ENCODE data around the gene HBS1L. TPM values are rescaled to one million over a fixed set of nuclear protein-coding genes. Genes with fewer than 3 reads are reported as not detected.

HBS1L gene
- total and polyA plus RNA-seq, 10 of the 15 experiments (the other 5 are each of a cell fraction or from before 2014, with no cell fraction given): 58.7 to 142 (median 78.8) TPM

DNA sequence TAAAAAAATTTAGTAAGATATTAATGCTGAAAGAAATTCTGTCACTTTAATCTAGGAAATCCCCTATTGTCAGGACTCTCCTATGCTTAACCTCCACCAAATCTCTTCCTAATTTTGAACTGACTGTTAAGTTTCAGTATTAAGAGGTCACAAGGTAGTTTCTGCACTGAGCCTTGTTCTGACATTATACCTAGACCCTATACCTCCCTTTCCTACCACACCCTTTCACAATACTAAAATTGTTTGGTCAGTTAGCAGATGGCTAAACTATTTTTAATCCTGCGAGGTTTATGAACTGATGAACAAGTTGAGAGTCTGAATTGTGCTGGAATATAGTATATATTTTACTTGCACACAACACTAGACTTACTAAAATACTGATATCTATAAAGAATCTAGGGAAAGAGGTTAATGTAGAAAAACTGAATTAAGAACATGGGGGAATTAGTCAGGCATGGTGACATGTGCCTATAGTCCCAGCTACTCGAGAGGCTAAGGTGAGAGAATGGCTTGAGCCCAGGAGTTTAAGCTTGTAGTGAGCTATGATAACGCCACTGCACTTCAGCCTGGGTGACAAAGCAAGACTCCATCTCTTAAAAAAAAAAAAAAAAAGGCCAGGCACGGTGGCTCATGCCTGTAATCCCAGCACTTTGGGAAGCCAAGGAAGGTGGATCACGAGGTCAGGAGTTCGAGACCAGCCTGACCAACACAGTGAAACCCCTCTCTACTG is 51.5 kb downstream of the HBS1L start (continued):
- no peak for TF ChIP-seq LARP7 (IDR thresholded peaks at IDR 0.05)
- TF ChIP-seq ZNF217 (IDR thresholded peaks at IDR 0.05): peak; percentile 22; the same call in 1 of the 2 replicates
- no peak for TF ChIP-seq NFYB (IDR thresholded peaks at IDR 0.05; ENCODE audit: insufficient read depth, low read depth, low read length)
- no peak for TF ChIP-seq TCF7 (IDR thresholded peaks at IDR 0.05; ENCODE audit: borderline replicate concordance)
- TF ChIP-seq, protein P1, sequence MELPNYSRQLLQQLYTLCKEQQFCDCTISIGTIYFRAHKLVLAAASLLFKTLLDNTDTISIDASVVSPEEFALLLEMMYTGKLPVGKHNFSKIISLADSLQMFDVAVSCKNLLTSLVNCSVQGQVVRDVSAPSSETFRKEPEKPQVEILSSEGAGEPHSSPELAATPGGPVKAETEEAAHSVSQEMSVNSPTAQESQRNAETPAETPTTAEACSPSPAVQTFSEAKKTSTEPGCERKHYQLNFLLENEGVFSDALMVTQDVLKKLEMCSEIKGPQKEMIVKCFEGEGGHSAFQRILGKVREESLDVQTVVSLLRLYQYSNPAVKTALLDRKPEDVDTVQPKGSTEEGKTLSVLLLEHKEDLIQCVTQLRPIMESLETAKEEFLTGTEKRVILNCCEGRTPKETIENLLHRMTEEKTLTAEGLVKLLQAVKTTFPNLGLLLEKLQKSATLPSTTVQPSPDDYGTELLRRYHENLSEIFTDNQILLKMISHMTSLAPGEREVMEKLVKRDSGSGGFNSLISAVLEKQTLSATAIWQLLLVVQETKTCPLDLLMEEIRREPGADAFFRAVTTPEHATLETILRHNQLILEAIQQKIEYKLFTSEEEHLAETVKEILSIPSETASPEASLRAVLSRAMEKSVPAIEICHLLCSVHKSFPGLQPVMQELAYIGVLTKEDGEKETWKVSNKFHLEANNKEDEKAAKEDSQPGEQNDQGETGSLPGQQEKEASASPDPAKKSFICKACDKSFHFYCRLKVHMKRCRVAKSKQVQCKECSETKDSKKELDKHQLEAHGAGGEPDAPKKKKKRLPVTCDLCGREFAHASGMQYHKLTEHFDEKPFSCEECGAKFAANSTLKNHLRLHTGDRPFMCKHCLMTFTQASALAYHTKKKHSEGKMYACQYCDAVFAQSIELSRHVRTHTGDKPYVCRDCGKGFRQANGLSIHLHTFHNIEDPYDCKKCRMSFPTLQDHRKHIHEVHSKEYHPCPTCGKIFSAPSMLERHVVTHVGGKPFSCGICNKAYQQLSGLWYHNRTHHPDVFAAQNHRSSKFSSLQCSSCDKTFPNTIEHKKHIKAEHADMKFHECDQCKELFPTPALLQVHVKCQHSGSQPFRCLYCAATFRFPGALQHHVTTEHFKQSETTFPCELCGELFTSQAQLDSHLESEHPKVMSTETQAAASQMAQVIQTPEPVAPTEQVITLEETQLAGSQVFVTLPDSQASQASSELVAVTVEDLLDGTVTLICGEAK (IDR thresholded peaks at IDR 0.05; ENCODE audit: borderline replicate concordance): no peak
- TF ChIP-seq CHD4 (IDR thresholded peaks at IDR 0.05): no peak
- no peak for TF ChIP-seq SP1 (IDR thresholded peaks at IDR 0.05; ENCODE audit: low read depth, low read length)
- no peak for TF ChIP-seq RBBP5 (conservative IDR thresholded peaks at IDR 0.05)
- TF ChIP-seq ZNF274 (IDR thresholded peaks at IDR 0.05; ENCODE audit: insufficient read depth, insufficient read length): no peak
- TF ChIP-seq NR2C1 (IDR thresholded peaks at IDR 0.05): peak; percentile 48; the same call in 1 of the 2 replicates
- TF ChIP-seq SPI1 (IDR thresholded peaks at IDR 0.05; ENCODE audit: borderline replicate concordance, insufficient read depth, low read depth, low read length): no peak
- TF ChIP-seq FOS (IDR thresholded peaks at IDR 0.05; ENCODE audit: borderline replicate concordance, extremely low read depth, insufficient read length): no peak
- no peak for TF ChIP-seq BCL11A (IDR thresholded peaks at IDR 0.05; ENCODE audit: low read depth, low read length)
- TF ChIP-seq IKZF1 (conservative IDR thresholded peaks at IDR 0.05): no peak
- peak; percentile 36; the same call in 1 of the 2 replicates for TF ChIP-seq DPF2 (IDR thresholded peaks at IDR 0.05)
- peak; percentile 63; the same call in 1 of the 2 replicates for TF ChIP-seq CREM (IDR thresholded peaks at IDR 0.05; ENCODE audit: low read depth)
- no peak for TF ChIP-seq E4F1 (IDR thresholded peaks at IDR 0.05; ENCODE audit: borderline replicate concordance, partially characterized antibody)
- TF ChIP-seq ZNF592 (IDR thresholded peaks at IDR 0.05): no peak
- no peak for TF ChIP-seq ZNF207 (IDR thresholded peaks at IDR 0.05; ENCODE audit: borderline replicate concordance)
- TF ChIP-seq FOXK2 (IDR thresholded peaks at IDR 0.05): no peak

Measured in GM12878 (cell line).